Measurements from ENCODE around the gene TTC39C. TPM values are rescaled to one million over a fixed set of nuclear protein-coding genes. Genes with fewer than 3 reads are reported as not detected.
"Not testable (repeated sequence)": the region's sequence is repeated elsewhere in the genome, so short reads cannot be mapped to it uniquely, and the experiment has no call there.

TTC39C gene
- total and polyA plus RNA-seq, 5 donors from 2014 or later: 109 to 274 (median 180) TPM

DNA sequence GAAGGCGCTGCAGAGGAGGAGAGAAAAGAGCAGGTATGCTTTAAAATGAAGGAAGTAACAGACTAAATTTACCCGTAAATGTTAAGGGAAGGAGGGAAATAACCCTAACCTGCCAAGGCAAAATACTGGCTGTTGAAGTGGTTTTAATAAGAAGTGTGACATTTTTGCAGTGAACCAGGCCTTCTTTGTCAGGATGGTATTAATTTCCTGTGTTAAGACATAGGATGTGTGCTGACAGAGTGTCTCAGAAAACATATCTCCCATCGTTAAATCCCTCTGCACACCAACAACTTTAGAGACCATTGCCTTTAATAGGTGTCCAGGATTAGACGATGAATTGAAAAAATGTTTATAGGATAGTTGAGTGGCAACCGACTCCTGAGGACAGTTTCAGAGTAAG, 9.9 kb downstream of the TTC39C start:
- Histone ChIP-seq H3K4me3 (ENCODE audit: low read depth, low read length) (peak overlapping the region; percentile 38), H3K9me3 (ENCODE audit: control insufficient read depth in 2 of 2, low read length in 2 of 2) (no peaks in the 10 kb centered on the region), H3K27me3 (ENCODE audit: control insufficient read depth, insufficient read depth, low read length) (no peaks in the 10 kb centered on the region), H3K36me3 (ENCODE audit: control insufficient read depth, insufficient read depth, low read length) (peaks cover 45% of the 10 kb centered on the region), H3K27ac (ENCODE audit: insufficient read depth, low read length, poor library complexity, severe bottlenecking) (no peak overlapping the region), H3K4me1 (ENCODE audit: control insufficient read depth, insufficient read depth, low read length, poor library complexity, severe bottlenecking) (peaks cover 92% of the 10 kb centered on the region)
- no peaks in the 10 kb centered on the region for H3K27me3 Mint-ChIP-seq
- no peak for DNase-seq
- peaks cover 41% of the 10 kb centered on the region for H3K36me3 Mint-ChIP-seq
- H3K27ac Mint-ChIP-seq: peak overlapping the region; percentile 48 to 84 (median 57)
- no peaks in the 10 kb centered on the region for H3K9me3 Mint-ChIP-seq
- H3K4me1 Mint-ChIP-seq: peaks cover 47 to 97% (median 85%) of the 10 kb centered on the region in 4 donors
- peak overlapping the region; percentile 3 to 86 (median 54) for H3K4me3 Mint-ChIP-seq
- ATAC-seq (ENCODE audit: low read depth in 2 of 2): no peak

DNA sequence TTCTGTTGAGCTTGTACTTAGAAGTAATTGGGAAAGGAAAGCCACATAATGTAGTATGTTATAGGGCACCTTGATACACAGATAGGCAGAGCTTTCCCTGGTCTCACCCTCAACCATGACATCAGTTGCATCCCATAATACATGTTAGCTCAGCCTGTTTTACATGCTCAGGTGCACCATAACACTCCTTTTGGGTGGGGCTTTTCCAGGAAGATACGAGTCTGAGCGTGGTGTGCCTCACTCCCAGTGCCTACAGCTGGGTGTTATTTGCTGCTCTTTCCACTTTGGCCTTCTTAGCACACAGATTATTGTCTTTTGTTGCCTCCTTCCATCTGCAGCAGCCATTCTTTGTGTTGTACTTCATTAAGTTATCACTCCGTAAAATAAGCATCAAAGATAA, 11.9 kb downstream of the TTC39C start:
- DNase-seq (peak in 1 of 3 donors; percentile 43), ATAC-seq (ENCODE audit: low read depth in 2 of 2) (no peak)
- Mint-ChIP-seq H3K27me3 (no peaks in the 10 kb centered on the region), H3K36me3 (peaks cover 32% of the 10 kb centered on the region), H3K9me3 (no peaks in the 10 kb centered on the region), H3K4me3 (peak overlapping the region; percentile 1 to 53 (median 32)), H3K4me1 (peaks cover 45 to 96% (median 82%) of the 10 kb centered on the region in 4 donors), H3K27ac (peak overlapping the region; percentile 67 to 83 (median 69))
- Histone ChIP-seq H3K36me3 (ENCODE audit: control insufficient read depth, insufficient read depth, low read length) (peaks cover 37% of the 10 kb centered on the region), H3K9me3 (ENCODE audit: control insufficient read depth in 2 of 2, low read length in 2 of 2) (no peaks in the 10 kb centered on the region), H3K4me3 (ENCODE audit: low read depth, low read length) (peak overlapping the region; percentile 49), H3K27me3 (ENCODE audit: control insufficient read depth, insufficient read depth, low read length) (no peaks in the 10 kb centered on the region), H3K27ac (ENCODE audit: insufficient read depth, low read length, poor library complexity, severe bottlenecking) (no peak overlapping the region), H3K4me1 (ENCODE audit: control insufficient read depth, insufficient read depth, low read length, poor library complexity, severe bottlenecking) (peaks cover 90% of the 10 kb centered on the region)

DNA sequence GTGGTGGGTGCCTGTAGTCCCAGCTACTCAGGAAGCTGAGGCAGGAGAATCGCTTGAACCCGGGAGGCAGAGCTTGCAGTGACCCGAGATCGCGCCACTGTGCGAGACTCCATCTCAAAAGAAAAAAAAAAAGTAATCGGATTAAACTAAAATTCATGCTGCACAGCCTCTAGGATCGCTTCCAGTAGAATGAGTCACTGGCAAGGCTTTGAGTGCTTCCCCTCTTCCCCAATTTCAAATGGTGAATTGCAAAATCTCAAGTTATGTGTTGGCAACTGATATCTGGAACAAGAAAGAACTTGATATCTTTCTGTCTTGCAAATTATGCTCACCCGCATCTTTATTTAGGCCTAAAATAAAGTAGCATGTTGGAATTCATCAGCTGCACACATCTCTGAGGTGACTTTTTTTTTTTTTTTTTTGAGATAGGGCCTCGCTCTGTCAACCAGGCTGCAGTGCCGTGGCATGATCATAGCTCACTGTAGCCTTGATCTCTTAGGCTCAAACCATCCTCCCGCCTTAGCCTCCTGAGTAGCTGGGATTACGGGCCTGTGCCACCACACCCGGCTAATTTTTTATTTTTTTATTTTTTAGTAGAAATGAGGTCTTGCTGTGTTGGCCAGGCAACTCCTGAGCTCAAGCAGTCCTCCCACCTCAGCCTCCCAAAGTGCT, 12.7 kb downstream of the TTC39C start:
- Histone ChIP-seq H3K36me3 (ENCODE audit: control insufficient read depth, insufficient read depth, low read length) (peaks cover 35% of the 10 kb centered on the region), H3K27ac (ENCODE audit: insufficient read depth, low read length, poor library complexity, severe bottlenecking) (peak overlapping the region; percentile 51), H3K9me3 (ENCODE audit: control insufficient read depth in 2 of 2, low read length in 2 of 2) (no peaks in the 10 kb centered on the region), H3K4me3 (ENCODE audit: low read depth, low read length) (peak overlapping the region; percentile 45), H3K4me1 (ENCODE audit: control insufficient read depth, insufficient read depth, low read length, poor library complexity, severe bottlenecking) (peaks cover 90% of the 10 kb centered on the region), H3K27me3 (ENCODE audit: control insufficient read depth, insufficient read depth, low read length) (no peaks in the 10 kb centered on the region)
- H3K27me3 Mint-ChIP-seq: no peaks in the 10 kb centered on the region
- H3K9me3 Mint-ChIP-seq: no peaks in the 10 kb centered on the region
- peak overlapping the region in 3 of 4 donors; percentile 69 to 75 (median 72) for H3K4me3 Mint-ChIP-seq
- ATAC-seq (ENCODE audit: low read depth in 2 of 2): no peak
- H3K36me3 Mint-ChIP-seq: peaks cover 29% of the 10 kb centered on the region
- peak overlapping the region in 2 of 3 donors; percentile 67 to 87 for H3K27ac Mint-ChIP-seq
- DNase-seq: no peak
- H3K4me1 Mint-ChIP-seq: peaks cover 44 to 96% (median 81%) of the 10 kb centered on the region in 4 donors

DNA sequence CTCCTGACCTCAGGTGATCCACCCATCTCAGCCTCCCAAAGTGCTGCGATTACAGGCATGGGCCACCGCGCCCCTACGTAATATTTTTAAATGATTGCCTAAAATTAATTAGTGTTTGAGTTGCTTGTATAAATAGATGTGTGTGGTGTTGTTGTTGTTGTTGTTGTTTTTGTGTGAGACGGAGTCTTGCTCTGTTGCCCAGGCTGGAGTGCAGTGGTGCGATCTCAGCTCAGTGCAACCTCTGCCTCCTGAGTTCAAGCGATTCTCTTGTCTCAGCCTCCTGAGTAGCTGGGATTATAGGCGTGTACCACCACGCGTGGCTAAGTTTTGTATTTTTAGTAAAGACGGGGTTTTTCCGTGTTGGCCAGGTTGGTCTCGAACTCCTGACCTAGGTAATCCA, 14.4 kb downstream of the TTC39C start:
- not testable (repeated sequence) for H3K27me3 Mint-ChIP-seq; H3K27ac ChIP-seq (ENCODE audit: insufficient read depth, low read length, poor library complexity, severe bottlenecking); H3K27me3 ChIP-seq (ENCODE audit: control insufficient read depth, insufficient read depth, low read length); DNase-seq; H3K9me3 ChIP-seq (ENCODE audit: control insufficient read depth in 2 of 2, low read length in 2 of 2); H3K9me3 Mint-ChIP-seq; ATAC-seq (ENCODE audit: low read depth in 2 of 2)
- Histone ChIP-seq H3K4me3 (ENCODE audit: low read depth, low read length) (peak overlapping the region; percentile 62), H3K4me1 (ENCODE audit: control insufficient read depth, insufficient read depth, low read length, poor library complexity, severe bottlenecking) (peaks cover 92% of the 10 kb centered on the region), H3K36me3 (ENCODE audit: control insufficient read depth, insufficient read depth, low read length) (peaks cover 27% of the 10 kb centered on the region)
- peak overlapping the region; percentile 50 to 82 (median 58) for H3K4me3 Mint-ChIP-seq
- peak overlapping the region in 1 of 3 donors; percentile 81 for H3K27ac Mint-ChIP-seq
- H3K4me1 Mint-ChIP-seq: peaks cover 53 to 94% (median 79%) of the 10 kb centered on the region in 4 donors
- peaks cover 32% of the 10 kb centered on the region for H3K36me3 Mint-ChIP-seq

DNA sequence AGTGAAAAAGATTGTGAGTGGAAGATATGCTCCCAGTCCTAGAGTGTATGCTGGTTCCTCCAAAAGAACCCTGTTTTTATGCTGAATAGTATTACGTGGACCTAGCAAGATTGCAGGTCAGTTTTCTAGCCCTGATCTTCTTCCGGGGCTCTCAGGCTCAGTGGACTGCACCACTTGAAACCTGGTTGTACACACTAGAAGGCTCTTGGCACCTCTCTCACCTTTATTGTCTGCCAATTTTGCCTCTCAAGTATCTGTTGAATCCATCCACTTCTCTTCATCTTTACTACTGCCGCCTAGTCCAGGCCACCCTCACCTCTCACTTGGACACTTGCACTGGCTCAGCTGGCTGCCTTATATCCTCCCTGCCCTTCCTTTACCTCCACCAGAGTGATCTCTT, 16.8 kb downstream of the TTC39C start:
- Mint-ChIP-seq H3K36me3 (peaks cover 29% of the 10 kb centered on the region), H3K27ac (peak overlapping the region; percentile 49 to 71 (median 52)), H3K4me3 (peak overlapping the region; percentile 44 to 90 (median 68)), H3K9me3 (no peaks in the 10 kb centered on the region), H3K4me1 (peaks cover 49 to 91% (median 78%) of the 10 kb centered on the region in 4 donors), H3K27me3 (no peaks in the 10 kb centered on the region)
- Histone ChIP-seq H3K27ac (ENCODE audit: insufficient read depth, low read length, poor library complexity, severe bottlenecking) (peak overlapping the region; percentile 49), H3K4me1 (ENCODE audit: control insufficient read depth, insufficient read depth, low read length, poor library complexity, severe bottlenecking) (peaks cover 89% of the 10 kb centered on the region), H3K36me3 (ENCODE audit: control insufficient read depth, insufficient read depth, low read length) (peaks cover 26% of the 10 kb centered on the region), H3K9me3 (ENCODE audit: control insufficient read depth in 2 of 2, low read length in 2 of 2) (no peaks in the 10 kb centered on the region), H3K4me3 (ENCODE audit: low read depth, low read length) (peak overlapping the region; percentile 45), H3K27me3 (ENCODE audit: control insufficient read depth, insufficient read depth, low read length) (no peaks in the 10 kb centered on the region)
- DNase-seq: no peak
- ATAC-seq (ENCODE audit: low read depth in 2 of 2): no peak

DNA sequence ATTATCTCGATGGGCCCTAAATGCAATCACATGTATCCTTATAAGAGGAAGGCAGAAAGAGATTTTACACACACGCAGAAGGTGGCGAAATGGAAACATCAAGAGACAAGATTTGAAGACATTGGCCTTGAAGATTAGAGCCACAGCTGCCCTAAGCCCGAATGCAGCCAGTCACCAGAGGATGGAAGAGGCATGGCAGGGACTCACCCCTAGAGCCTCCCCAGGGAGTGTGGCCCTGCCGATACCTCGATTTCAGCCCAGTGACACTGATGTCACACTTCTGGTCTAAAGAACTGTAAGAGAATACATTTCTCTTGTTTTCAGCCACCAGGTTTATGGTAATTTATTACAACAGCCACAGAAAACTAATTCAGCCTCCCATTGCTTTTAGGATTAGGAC, 17.4 kb downstream of the TTC39C start:
- Mint-ChIP-seq H3K4me3 (peak overlapping the region; percentile 44 to 90 (median 68)), H3K27me3 (no peaks in the 10 kb centered on the region), H3K36me3 (peaks cover 29% of the 10 kb centered on the region), H3K27ac (peak overlapping the region; percentile 49 to 71 (median 52)), H3K4me1 (peaks cover 46 to 91% (median 79%) of the 10 kb centered on the region in 4 donors), H3K9me3 (no peaks in the 10 kb centered on the region)
- Histone ChIP-seq H3K9me3 (ENCODE audit: control insufficient read depth in 2 of 2, low read length in 2 of 2) (no peaks in the 10 kb centered on the region), H3K36me3 (ENCODE audit: control insufficient read depth, insufficient read depth, low read length) (peaks cover 26% of the 10 kb centered on the region), H3K27me3 (ENCODE audit: control insufficient read depth, insufficient read depth, low read length) (no peaks in the 10 kb centered on the region), H3K4me3 (ENCODE audit: low read depth, low read length) (peak overlapping the region; percentile 45), H3K4me1 (ENCODE audit: control insufficient read depth, insufficient read depth, low read length, poor library complexity, severe bottlenecking) (peaks cover 89% of the 10 kb centered on the region), H3K27ac (ENCODE audit: insufficient read depth, low read length, poor library complexity, severe bottlenecking) (peak overlapping the region; percentile 49)
- DNase-seq (no peak), ATAC-seq (ENCODE audit: low read depth in 2 of 2) (peak in 1 of 2 donors; percentile 34)

DNA sequence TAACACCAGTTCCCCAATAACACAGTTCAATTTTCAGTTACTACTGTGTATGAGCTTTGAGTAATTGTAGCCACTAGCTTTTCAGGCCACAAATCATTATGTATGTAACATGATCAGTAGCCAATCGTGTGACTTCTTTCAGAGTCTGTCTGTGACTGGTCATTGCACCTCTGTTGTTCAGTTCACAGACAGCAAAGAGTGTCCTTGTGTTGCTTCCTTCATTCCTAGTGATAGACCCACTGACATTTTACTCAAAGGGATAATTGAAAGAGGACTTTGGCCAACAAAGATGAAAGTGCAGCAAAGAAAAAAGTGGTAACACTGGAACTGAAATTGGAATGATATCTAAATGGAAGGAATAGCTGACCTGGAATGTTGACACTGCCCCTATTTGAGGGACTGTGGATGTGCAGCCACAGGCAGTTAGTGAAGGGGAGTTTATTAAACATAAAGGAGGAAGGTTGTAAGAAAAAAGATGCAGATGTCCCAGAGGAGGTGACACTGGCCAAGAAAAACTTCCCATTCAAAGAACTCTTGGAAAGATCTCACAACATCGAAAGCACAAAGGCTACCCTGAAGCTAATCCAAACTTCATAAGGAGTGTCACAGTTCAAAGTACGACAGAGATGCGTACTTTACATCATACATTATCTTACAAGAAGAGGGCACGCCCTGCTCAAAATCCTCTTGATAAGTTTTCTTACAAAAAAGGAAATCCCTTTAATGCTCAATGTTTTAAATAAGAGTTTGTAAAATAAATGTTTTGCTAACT, 19.3 kb downstream of the TTC39C start:
- Histone ChIP-seq H3K36me3 (ENCODE audit: control insufficient read depth, insufficient read depth, low read length) (peaks cover 26% of the 10 kb centered on the region), H3K9me3 (ENCODE audit: control insufficient read depth in 2 of 2, low read length in 2 of 2) (no peaks in the 10 kb centered on the region), H3K4me1 (ENCODE audit: control insufficient read depth, insufficient read depth, low read length, poor library complexity, severe bottlenecking) (peaks cover 93% of the 10 kb centered on the region), H3K4me3 (ENCODE audit: low read depth, low read length) (peak overlapping the region; percentile 53), H3K27me3 (ENCODE audit: control insufficient read depth, insufficient read depth, low read length) (no peaks in the 10 kb centered on the region), H3K27ac (ENCODE audit: insufficient read depth, low read length, poor library complexity, severe bottlenecking) (peak overlapping the region; percentile 29)
- no peak for DNase-seq
- Mint-ChIP-seq H3K27me3 (no peaks in the 10 kb centered on the region), H3K4me1 (peaks cover 48 to 92% (median 81%) of the 10 kb centered on the region in 4 donors), H3K9me3 (no peaks in the 10 kb centered on the region), H3K4me3 (peak overlapping the region; percentile 35 to 73 (median 60)), H3K27ac (peak overlapping the region; percentile 0 to 97 (median 61)), H3K36me3 (peaks cover 38% of the 10 kb centered on the region)
- ATAC-seq (ENCODE audit: low read depth in 2 of 2): peak in 1 of 2 donors; percentile 30
